ENCODE measurements around the gene PLEKHA8. TPM values are rescaled to one million over a fixed set of nuclear protein-coding genes. Genes with fewer than 3 reads are reported as not detected.

Gene PLEKHA8
- total RNA-seq, 1 experiment from 2014 or later, result 12.0 TPM

- Mint-ChIP-seq H3K27ac (ENCODE audit: low read depth, unreplicated experiment) (no peak overlapping the region), H3K27me3 (ENCODE audit: insufficient read depth, unreplicated experiment) (no peaks in the 10 kb centered on the region), H3K36me3 (ENCODE audit: insufficient read depth, unreplicated experiment) (no peaks in the 10 kb centered on the region), H3K4me1 (ENCODE audit: insufficient read depth, unreplicated experiment) (peaks cover 20% of the 10 kb centered on the region), H3K4me3 (ENCODE audit: unreplicated experiment) (no peak overlapping the region), H3K9me3 (ENCODE audit: unreplicated experiment) (no peaks in the 10 kb centered on the region)
- CTCF ChIA-PET, result interaction anchor here (0.5 to 1.3 kb wide), 3 partner anchors 23 to 254 kb away, joined by 3 to 6 read pairs (median 4); no protein-coding TSS in a partner anchor
- no peak for TF ChIP-seq CTCF (IDR thresholded peaks at IDR 0.05; ENCODE audit: unreplicated experiment)
- BruUV-seq (replicated peaks), result no TSS peak
- intact Hi-C loops (cut with micrococcal nuclease), result no loop called here
- DNase-seq (ENCODE audit: unreplicated experiment), result no peak
- POLR2A ChIA-PET, result interaction anchor here (1.1 to 1.6 kb wide), 3 partner anchors 11 to 24 kb away, joined by 3 to 4 read pairs (median 4); partner anchors contain the start of gene MTURN
Observed at GRCh38 chr7:30159163-30159562, 131.0 kb downstream of the PLEKHA8 start.

DNA sequence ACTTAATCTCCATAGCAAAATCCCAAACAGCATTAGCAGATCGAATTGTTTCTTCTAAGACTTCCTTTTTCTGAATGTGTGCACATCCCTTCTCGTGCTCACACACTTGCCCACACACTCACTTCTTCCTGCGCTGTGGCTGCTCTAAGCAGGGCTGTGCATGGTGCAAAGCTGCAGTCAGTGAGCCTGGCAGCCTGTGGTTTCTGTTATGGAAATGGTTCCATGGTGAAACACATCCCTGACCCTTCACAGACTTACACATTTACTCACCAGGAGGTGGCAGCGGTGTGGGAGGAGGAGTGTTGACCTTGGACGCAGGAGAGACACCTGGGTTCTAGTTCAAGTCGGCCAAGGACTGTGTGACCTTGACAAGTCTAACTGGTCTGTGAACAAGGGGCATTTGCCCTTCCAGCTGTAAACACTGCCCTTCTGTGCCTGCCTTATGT, 131.5 kb downstream of the PLEKHA8 start:
- no TSS peak for BruUV-seq (replicated peaks)
- Mint-ChIP-seq H3K36me3 (ENCODE audit: insufficient read depth, unreplicated experiment) (no peaks in the 10 kb centered on the region), H3K27ac (ENCODE audit: low read depth, unreplicated experiment) (no peak overlapping the region), H3K27me3 (ENCODE audit: insufficient read depth, unreplicated experiment) (no peaks in the 10 kb centered on the region), H3K4me1 (ENCODE audit: insufficient read depth, unreplicated experiment) (peaks cover 25% of the 10 kb centered on the region), H3K4me3 (ENCODE audit: unreplicated experiment) (no peak overlapping the region), H3K9me3 (ENCODE audit: unreplicated experiment) (no peaks in the 10 kb centered on the region)
- DNase-seq (ENCODE audit: unreplicated experiment), result no peak
- CTCF ChIA-PET, result interaction anchor here (0.5 to 1.3 kb wide), 5 partner anchors 12 to 254 kb away, joined by 3 to 6 read pairs (median 3); no protein-coding TSS in a partner anchor
- POLR2A ChIA-PET, result interaction anchor here (1.1 to 1.6 kb wide), 3 partner anchors 11 to 24 kb away, joined by 3 to 4 read pairs (median 4); partner anchors contain the start of gene MTURN
- intact Hi-C loops (cut with micrococcal nuclease), result no loop called here
- TF ChIP-seq CTCF (IDR thresholded peaks at IDR 0.05; ENCODE audit: unreplicated experiment), result no peak

- no TSS peak for BruUV-seq (replicated peaks)
- Mint-ChIP-seq H3K27me3 (ENCODE audit: insufficient read depth, unreplicated experiment) (no peaks in the 10 kb centered on the region), H3K9me3 (ENCODE audit: unreplicated experiment) (no peaks in the 10 kb centered on the region), H3K4me1 (ENCODE audit: insufficient read depth, unreplicated experiment) (peaks cover 28% of the 10 kb centered on the region), H3K4me3 (ENCODE audit: unreplicated experiment) (no peak overlapping the region), H3K27ac (ENCODE audit: low read depth, unreplicated experiment) (no peak overlapping the region), H3K36me3 (ENCODE audit: insufficient read depth, unreplicated experiment) (no peaks in the 10 kb centered on the region)
- DNase-seq (ENCODE audit: unreplicated experiment), result no peak
- no peak for TF ChIP-seq CTCF (IDR thresholded peaks at IDR 0.05; ENCODE audit: unreplicated experiment)
- intact Hi-C loops (cut with micrococcal nuclease), result no loop called here
- POLR2A ChIA-PET, result interaction anchor here (1.3 to 1.6 kb wide), 2 partner anchors 17 to 25 kb away, joined by 4 read pairs; partner anchors contain the start of gene MTURN
- CTCF ChIA-PET, result interaction anchor here (0.9 kb wide), 2 partner anchors 13 to 251 kb away, joined by 3 read pairs; no protein-coding TSS in a partner anchor
Observed at GRCh38 chr7:30160329-30160728, 132.1 kb downstream of the PLEKHA8 start.

GRCh38 chr7:30162133-30162532, 133.9 kb downstream of the PLEKHA8 start:
- ChIA-PET POLR2A (interaction anchor here (1.0 to 4.3 kb wide), 4 partner anchors 19 to 307 kb away, joined by 3 to 23 read pairs (median 10); partner anchors contain the start of gene MTURN), CTCF (interaction anchor here (0.6 to 1.2 kb wide), 5 partner anchors 24 to 240 kb away, joined by 3 to 5 read pairs (median 3); no protein-coding TSS in a partner anchor)
- Mint-ChIP-seq H3K4me3 (ENCODE audit: unreplicated experiment) (no peak overlapping the region), H3K9me3 (ENCODE audit: unreplicated experiment) (no peaks in the 10 kb centered on the region), H3K4me1 (ENCODE audit: insufficient read depth, unreplicated experiment) (peaks cover 42% of the 10 kb centered on the region), H3K27ac (ENCODE audit: low read depth, unreplicated experiment) (peak overlapping the region; percentile 92), H3K36me3 (ENCODE audit: insufficient read depth, unreplicated experiment) (peaks cover 6% of the 10 kb centered on the region), H3K27me3 (ENCODE audit: insufficient read depth, unreplicated experiment) (no peaks in the 10 kb centered on the region)
- TF ChIP-seq CTCF (IDR thresholded peaks at IDR 0.05; ENCODE audit: unreplicated experiment), result no peak
- DNase-seq (ENCODE audit: unreplicated experiment), result no peak
- intact Hi-C loops (cut with micrococcal nuclease), result loop anchor here (2.0 kb wide), 1 partner anchor 27 kb away; the partner anchor contains the start of gene MTURN
- BruUV-seq (replicated peaks), result TSS peak; percentile 66
